Glomerular visceral epithelial cell (primary cell): ENCODE measurements around the gene IGLL1.
A peak's percentile ranks its signal among the peaks of the same experiment; 100 is the strongest.
"Not testable (repeated sequence)": the region's sequence is repeated elsewhere in the genome, so short reads cannot be mapped to it uniquely, and the experiment has no call there.

Source experiments
- DNase-seq: peaks from one replicate; pipeline ENCODE4 v3.0.0-alpha.2; 2016; ENCODE audit errors: extremely low spot score

Gene IGLL1

GRCh38 chr22:23591201-23591791, 11.2 kb upstream of the IGLL1 start:
- peak; percentile 30 for DNase-seq

- DNase-seq, result no peak
Measured at GRCh38 chr22:23583836-23584235, 3.7 kb upstream of the IGLL1 start.

GRCh38 chr22:23583153-23583552, 3.1 kb upstream of the IGLL1 start:
- no peak for DNase-seq

- no peak for DNase-seq
Measured at GRCh38 chr22:23581260-23581650, 1.2 kb upstream of the IGLL1 start.

GRCh38 chr22:23580576-23581259, 628 bp upstream of the IGLL1 start:
- no peak for DNase-seq

GRCh38 chr22:23579280-23579679, 810 bp downstream of the IGLL1 start:
- no peak for DNase-seq

- no peak for DNase-seq
Measured at GRCh38 chr22:23578306-23578705, 1.8 kb downstream of the IGLL1 start.

- DNase-seq, result no peak
Measured at GRCh38 chr22:23576681-23577080, 3.4 kb downstream of the IGLL1 start.

GRCh38 chr22:23575601-23576000, 4.5 kb downstream of the IGLL1 start:
- DNase-seq, result no peak

GRCh38 chr22:23574877-23575276, 5.2 kb downstream of the IGLL1 start:
- DNase-seq, result no peak

- no peak for DNase-seq
Measured at GRCh38 chr22:23574371-23574811, 5.7 kb downstream of the IGLL1 start.

GRCh38 chr22:23573701-23574235, 6.3 kb downstream of the IGLL1 start:
- DNase-seq, result not testable (repeated sequence)

- DNase-seq, result not testable (repeated sequence)
Measured at GRCh38 chr22:23573106-23573505, 7.0 kb downstream of the IGLL1 start.

GRCh38 chr22:23571486-23571885, 8.6 kb downstream of the IGLL1 start:
- no peak for DNase-seq

GRCh38 chr22:23570681-23571080, 9.4 kb downstream of the IGLL1 start:
- no peak for DNase-seq

- no peak for DNase-seq
Measured at GRCh38 chr22:23569716-23570115, 10.4 kb downstream of the IGLL1 start.

- no peak for DNase-seq
Measured at GRCh38 chr22:23569291-23569690, 10.8 kb downstream of the IGLL1 start.

GRCh38 chr22:23566705-23567475, 13.2 kb downstream of the IGLL1 start:
- no peak for DNase-seq

- DNase-seq, result no peak
Measured at GRCh38 chr22:23565915-23566704, 14.0 kb downstream of the IGLL1 start.

GRCh38 chr22:23565305-23565914, 14.7 kb downstream of the IGLL1 start:
- DNase-seq, result no peak

- no peak for DNase-seq
Measured at GRCh38 chr22:23564276-23564675, 15.8 kb downstream of the IGLL1 start.
